IMR-90 (cell line): Measurements from ENCODE around the gene CLCN4. TPM values are rescaled to one million over a fixed set of nuclear protein-coding genes. Genes with fewer than 3 reads are reported as not detected.
A peak's percentile ranks its signal among the peaks of the same experiment; 100 is the strongest.

ENCODE experiments used
- ATAC-seq: fragments of 200-7000 bp; cut with Tn5 transposase; 2 replicates; pipeline ENCODE4 v1.9.1; 2020; ENCODE audit warnings: low read depth, mild to moderate bottlenecking, moderate library complexity
- BruUV-seq: library from RNA; stranded (reverse); fragments of 400-500 nt; replicated peaks from 2 replicates; lab custom pipeline; 2021; lab: Mats Ljungman, UMichigan
- CTCF ChIA-PET: fragments of 300-600 bp; formaldehyde crosslinking; extraction: SDS; loops from one replicate; lab custom pipeline; 2021; ENCODE audit warnings: antibody characterized with exemption; lab: Yijun Ruan, JAX
- POLR2A ChIA-PET: fragments of 300-600 bp; sonication (Branson Sonifier 250); formaldehyde crosslinking; loops from one replicate; lab custom pipeline; 2022; ENCODE audit warnings: antibody characterized with exemption; ENCODE audit not compliant: unreplicated experiment; lab: Charles Lee
- DNase-seq: peaks from one replicate; pipeline ENCODE4 v3.0.0; 2013
- H2AFZ ChIP-seq: replicated peaks from 2 replicates; pipeline ENCODE3; 2013; ENCODE audit warnings: low read length, mild to moderate bottlenecking; ENCODE audit not compliant: poor library complexity
- H2AK5ac ChIP-seq: 2 replicates; pipeline ENCODE4 v1.6.1; 2013; ENCODE audit warnings: low read depth, low read length, inconsistent platforms
- H2AK9ac ChIP-seq: replicated peaks from 2 replicates; pipeline ENCODE3; 2013; ENCODE audit warnings: mild to moderate bottlenecking, low read depth, low read length, moderate library complexity; ENCODE audit not compliant: poor library complexity
- H2BK120ac ChIP-seq: 2 replicates; pipeline ENCODE4 v1.6.1; 2013; ENCODE audit warnings: low read depth, low read length, inconsistent platforms
- H2BK15ac ChIP-seq: 3 replicates; pipeline ENCODE4 v1.6.1; 2013; ENCODE audit warnings: low read depth, low read length, inconsistent platforms
- H2BK20ac ChIP-seq: 2 replicates; pipeline ENCODE4 v1.6.1; 2013; ENCODE audit warnings: low read depth, mild to moderate bottlenecking, inconsistent platforms, low read length, moderate library complexity
- H2BK5ac ChIP-seq: 2 replicates; pipeline ENCODE4 v1.6.1; 2013; ENCODE audit warnings: mild to moderate bottlenecking, low read depth, low read length, inconsistent platforms; ENCODE audit not compliant: poor library complexity, severe bottlenecking
- H3K14ac ChIP-seq: replicated peaks from 2 replicates; pipeline ENCODE4 v1.6.1; 2013; ENCODE audit warnings: low read depth, low read length, inconsistent platforms
- H3K18ac ChIP-seq: 2 replicates; pipeline ENCODE4 v1.6.1; 2013; ENCODE audit warnings: low read depth, low read length, control low read depth
- H3K23ac ChIP-seq: 2 replicates; pipeline ENCODE4 v1.6.1; 2013; ENCODE audit warnings: low read depth, low read length, inconsistent platforms
- H3K27ac ChIP-seq: 2 replicates; pipeline ENCODE4 v1.5.1; 2013; ENCODE audit warnings: mild to moderate bottlenecking, control low read depth, low read length; ENCODE audit not compliant: insufficient read depth
- H3K27me3 ChIP-seq: 2 replicates; pipeline ENCODE4 v1.6.1; 2013; ENCODE audit warnings: low read length; ENCODE audit not compliant: control insufficient read depth, insufficient read depth
- H3K36me3 ChIP-seq: 2 replicates; pipeline ENCODE4 v1.6.1; 2013; ENCODE audit warnings: low read length, mixed read lengths; ENCODE audit not compliant: control insufficient read depth, insufficient read depth
- H3K4ac ChIP-seq: 2 replicates; pipeline ENCODE4 v1.6.1; 2013; ENCODE audit warnings: low read depth, low read length, inconsistent platforms
- H3K4me1 ChIP-seq: 2 replicates; pipeline ENCODE4 v1.6.1; 2013; ENCODE audit warnings: low read length, mixed read lengths; ENCODE audit not compliant: control insufficient read depth, insufficient read depth
- H3K4me2 ChIP-seq: 2 replicates; pipeline ENCODE4 v1.6.1; 2013; ENCODE audit warnings: low read depth, mild to moderate bottlenecking, control low read depth, low read length, moderate library complexity
- H3K4me3 ChIP-seq: 2 replicates; pipeline ENCODE4 v1.5.1; 2013; ENCODE audit warnings: low read depth, mild to moderate bottlenecking, control low read depth, low read length, moderate library complexity; ENCODE audit not compliant: insufficient read depth
- H3K56ac ChIP-seq: 2 replicates; pipeline ENCODE4 v1.6.1; 2013; ENCODE audit warnings: low read length, inconsistent platforms; ENCODE audit not compliant: insufficient read depth; ENCODE audit errors: extremely low read depth
- H3K79me1 ChIP-seq, 2 experiments: 2 replicates each; pipeline ENCODE4 v1.6.1; 2013; ENCODE audit warnings: low read length in 2 of 2, inconsistent platforms in 1 of 2, low read depth in 1 of 2
- H3K9ac ChIP-seq: 2 replicates; pipeline ENCODE4 v1.6.1; 2013; ENCODE audit warnings: low read depth, low read length, control low read depth
- H3K9me1 ChIP-seq: 2 replicates; pipeline ENCODE4 v1.6.1; 2013; ENCODE audit warnings: low read length, inconsistent platforms; ENCODE audit not compliant: insufficient read depth
- H3K9me3 ChIP-seq: 2 replicates; pipeline ENCODE4 v1.6.1; 2013; ENCODE audit warnings: low read length; ENCODE audit not compliant: control insufficient read depth, insufficient read depth
- H4K20me1 ChIP-seq: 2 replicates; pipeline ENCODE4 v1.6.1; 2013; ENCODE audit warnings: low read length, inconsistent platforms; ENCODE audit not compliant: insufficient read depth
- H4K5ac ChIP-seq: 2 replicates; pipeline ENCODE4 v1.6.1; 2013; ENCODE audit warnings: mild to moderate bottlenecking, low read depth, low read length, control low read depth
- H4K8ac ChIP-seq, 2 experiments: 2 replicates each; pipeline ENCODE4 v1.6.1; 2013; ENCODE audit warnings: low read depth in 2 of 2, low read length in 2 of 2, control low read depth in 1 of 2, inconsistent platforms in 1 of 2
- H4K91ac ChIP-seq: 2 replicates; pipeline ENCODE4 v1.6.1; 2013; ENCODE audit warnings: low read depth, low read length, inconsistent platforms; ENCODE audit not compliant: insufficient read depth
- BHLHE40 ChIP-seq: fragments of 150-350 bp; IDR thresholded peaks from 2 replicates; pipeline ENCODE4 v1.6.1; 2016; ENCODE audit warnings: mild to moderate bottlenecking, low read depth, low read length
- CEBPB ChIP-seq: IDR thresholded peaks from 2 replicates; pipeline ENCODE4 v1.6.1; 2012; ENCODE audit warnings: low read depth, low read length, improper control_type of control experiment
- CHD1 ChIP-seq: IDR thresholded peaks from 2 replicates; pipeline ENCODE4 v1.6.1; 2012; ENCODE audit warnings: low read depth, low read length, improper control_type of control experiment
- FOS ChIP-seq: fragments of 150-350 bp; IDR thresholded peaks from 2 replicates; pipeline ENCODE4 v1.6.1; 2016; ENCODE audit warnings: low read depth, low read length
- MAFK ChIP-seq: IDR thresholded peaks from 2 replicates; pipeline ENCODE4 v1.6.1; 2012; ENCODE audit warnings: low read depth, low read length, improper control_type of control experiment
- MAZ ChIP-seq: IDR thresholded peaks from 2 replicates; pipeline ENCODE4 v1.6.1; 2012; ENCODE audit warnings: low read depth, mild to moderate bottlenecking, low read length, improper control_type of control experiment, moderate library complexity, borderline replicate concordance
- MXI1 ChIP-seq: IDR thresholded peaks from 2 replicates; pipeline ENCODE4 v1.6.1; 2012; ENCODE audit warnings: low read depth, mild to moderate bottlenecking, low read length, moderate library complexity, borderline replicate concordance
- NFE2L2 ChIP-seq: fragments of 150-350 bp; IDR thresholded peaks from 2 replicates; pipeline ENCODE4 v1.6.1; 2016; ENCODE audit warnings: low read depth, mild to moderate bottlenecking, low read length
- POLR2A ChIP-seq: IDR thresholded peaks from 2 replicates; pipeline ENCODE4 v1.6.1; 2012; ENCODE audit warnings: mild to moderate bottlenecking, low read depth, low read length
- RAD21 ChIP-seq: IDR thresholded peaks from 2 replicates; pipeline ENCODE4 v1.6.1; 2012; ENCODE audit warnings: low read length, improper control_type of control experiment
- RCOR1 ChIP-seq: IDR thresholded peaks from 2 replicates; pipeline ENCODE4 v1.6.1; 2012; ENCODE audit warnings: mild to moderate bottlenecking, low read length, improper control_type of control experiment; ENCODE audit not compliant: insufficient replicate concordance
- RFX5 ChIP-seq: IDR thresholded peaks from 2 replicates; pipeline ENCODE4 v1.8.0; 2012; ENCODE audit warnings: low read depth, mild to moderate bottlenecking, low read length, moderate library complexity
- SMC3 ChIP-seq: fragments of 150-350 bp; IDR thresholded peaks from 2 replicates; pipeline ENCODE4 v1.6.1; 2016; ENCODE audit warnings: low read depth, mild to moderate bottlenecking, antibody characterized with exemption, low read length, moderate library complexity
- WGBS, 2 experiments: methylation state at CpG; one replicate each; pipeline versions ENCODE4 v1.1.5 to v1.1.7; 2013; ENCODE audit warnings: missing lambda C conversion rate in 2 of 2; ENCODE audit not compliant: insufficient read length in 1 of 2; ENCODE audit errors: extremely low coverage in 2 of 2; 5-methylcytosine and 5-hydroxymethylcytosine counted together
- dilution Hi-C: fragments of 300-500 bp; cut with HindIII; formaldehyde crosslinking; loops from one replicate; pipeline ENCODE4 v1.14.3; 2018; ENCODE audit warnings: low sequenced_read_pairs; ENCODE audit not compliant: unreplicated experiment
- in situ Hi-C: fragments of 300-500 bp; cut with MboI; formaldehyde crosslinking; loops from 3 replicates; pipeline ENCODE4 v1.14.3; 2019; ENCODE audit warnings: low sequenced_read_pairs, inconsistent platforms, mixed read lengths
- intact Hi-C: fragments of 100-400 bp; cut with micrococcal nuclease; formaldehyde crosslinking; loops from 2 replicates; pipeline ENCODE4 v1.10.0; 2022
- polyA plus RNA-seq, 3 experiments: library from polyadenylated mRNA; depleted of rRNA; stranded (reverse); fragments of >200 nt; gene quantifications; 2 replicates each; pipeline ENCODE4 v1.2.3, GENCODE V29; 2012; ENCODE audit warnings: low replicate concordance in 1 of 3
- total RNA-seq: library from RNA; depleted of rRNA; stranded (reverse); fragments of >200 nt; gene quantifications from 2 replicates; pipeline ENCODE4 v1.2.3, GENCODE V29; 2012
- TF ChIP-seq, protein P1 (sequence below): fragments of 150-350 bp; IDR thresholded peaks from 2 replicates; pipeline ENCODE4 v1.6.1; 2017; ENCODE audit warnings: mild to moderate bottlenecking, antibody characterized with exemption, low read length, low read depth
- TF ChIP-seq, protein P2 (sequence below): fragments of 150-350 bp; IDR thresholded peaks from 2 replicates; pipeline ENCODE4 v1.6.1; 2016; ENCODE audit warnings: low read depth, mild to moderate bottlenecking, low read length, moderate library complexity, borderline replicate concordance
- TF ChIP-seq, protein P3 (sequence below): conservative IDR thresholded peaks from 2 replicates; pipeline ENCODE4 v1.5.1; 2012; ENCODE audit warnings: mild to moderate bottlenecking, low read depth, low read length, improper control_type of control experiment

CLCN4 gene
- total and polyA plus RNA-seq, 2 of the 4 experiments (the other 2 are of a cell fraction): 2.2 to 4.5 TPM

DNA sequence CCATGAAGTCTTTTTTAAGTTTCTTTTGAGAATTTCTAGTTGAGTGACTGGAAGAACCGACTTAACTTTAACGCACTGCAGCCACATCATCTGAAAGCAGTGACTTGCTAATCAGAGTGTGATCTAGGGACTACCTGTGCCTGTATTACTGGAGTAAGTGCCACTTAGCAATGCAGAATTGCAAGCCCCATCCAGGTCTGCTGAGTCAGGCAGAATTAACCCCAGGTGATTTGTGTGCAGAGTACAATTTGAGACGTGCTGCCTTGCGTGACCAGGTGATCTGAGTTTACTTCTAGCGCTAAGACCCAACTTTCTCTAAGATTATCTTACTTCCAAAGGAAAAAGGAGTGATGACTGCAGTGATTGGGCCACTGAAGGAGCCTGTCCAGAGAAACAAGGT, 85.3 kb downstream of the CLCN4 start:
- TF ChIP-seq RFX5: no peak
- TF ChIP-seq MXI1: no peak
- no peak for TF ChIP-seq MAFK
- TF ChIP-seq RCOR1: no peak
- no peak for TF ChIP-seq POLR2A
- TF ChIP-seq RAD21: no peak
- TF ChIP-seq NFE2L2: no peak
- TF ChIP-seq, protein P1, sequence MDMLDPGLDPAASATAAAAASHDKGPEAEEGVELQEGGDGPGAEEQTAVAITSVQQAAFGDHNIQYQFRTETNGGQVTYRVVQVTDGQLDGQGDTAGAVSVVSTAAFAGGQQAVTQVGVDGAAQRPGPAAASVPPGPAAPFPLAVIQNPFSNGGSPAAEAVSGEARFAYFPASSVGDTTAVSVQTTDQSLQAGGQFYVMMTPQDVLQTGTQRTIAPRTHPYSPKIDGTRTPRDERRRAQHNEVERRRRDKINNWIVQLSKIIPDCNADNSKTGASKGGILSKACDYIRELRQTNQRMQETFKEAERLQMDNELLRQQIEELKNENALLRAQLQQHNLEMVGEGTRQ: no peak
- TF ChIP-seq, protein P2, sequence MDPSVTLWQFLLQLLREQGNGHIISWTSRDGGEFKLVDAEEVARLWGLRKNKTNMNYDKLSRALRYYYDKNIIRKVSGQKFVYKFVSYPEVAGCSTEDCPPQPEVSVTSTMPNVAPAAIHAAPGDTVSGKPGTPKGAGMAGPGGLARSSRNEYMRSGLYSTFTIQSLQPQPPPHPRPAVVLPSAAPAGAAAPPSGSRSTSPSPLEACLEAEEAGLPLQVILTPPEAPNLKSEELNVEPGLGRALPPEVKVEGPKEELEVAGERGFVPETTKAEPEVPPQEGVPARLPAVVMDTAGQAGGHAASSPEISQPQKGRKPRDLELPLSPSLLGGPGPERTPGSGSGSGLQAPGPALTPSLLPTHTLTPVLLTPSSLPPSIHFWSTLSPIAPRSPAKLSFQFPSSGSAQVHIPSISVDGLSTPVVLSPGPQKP: no peak
- TF ChIP-seq CHD1: no peak
- TF ChIP-seq CEBPB: no peak
- TF ChIP-seq, protein P3, sequence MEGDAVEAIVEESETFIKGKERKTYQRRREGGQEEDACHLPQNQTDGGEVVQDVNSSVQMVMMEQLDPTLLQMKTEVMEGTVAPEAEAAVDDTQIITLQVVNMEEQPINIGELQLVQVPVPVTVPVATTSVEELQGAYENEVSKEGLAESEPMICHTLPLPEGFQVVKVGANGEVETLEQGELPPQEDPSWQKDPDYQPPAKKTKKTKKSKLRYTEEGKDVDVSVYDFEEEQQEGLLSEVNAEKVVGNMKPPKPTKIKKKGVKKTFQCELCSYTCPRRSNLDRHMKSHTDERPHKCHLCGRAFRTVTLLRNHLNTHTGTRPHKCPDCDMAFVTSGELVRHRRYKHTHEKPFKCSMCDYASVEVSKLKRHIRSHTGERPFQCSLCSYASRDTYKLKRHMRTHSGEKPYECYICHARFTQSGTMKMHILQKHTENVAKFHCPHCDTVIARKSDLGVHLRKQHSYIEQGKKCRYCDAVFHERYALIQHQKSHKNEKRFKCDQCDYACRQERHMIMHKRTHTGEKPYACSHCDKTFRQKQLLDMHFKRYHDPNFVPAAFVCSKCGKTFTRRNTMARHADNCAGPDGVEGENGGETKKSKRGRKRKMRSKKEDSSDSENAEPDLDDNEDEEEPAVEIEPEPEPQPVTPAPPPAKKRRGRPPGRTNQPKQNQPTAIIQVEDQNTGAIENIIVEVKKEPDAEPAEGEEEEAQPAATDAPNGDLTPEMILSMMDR: no peak
- TF ChIP-seq BHLHE40: no peak
- no peak for TF ChIP-seq MAZ
- TF ChIP-seq SMC3: no peak
- TF ChIP-seq FOS: no peak
- no TSS peak for BruUV-seq
- Histone ChIP-seq H4K8ac (no peak overlapping the region), H2BK20ac (peak overlapping the region; percentile 59), H4K20me1 (no peaks in the 10 kb centered on the region), H2AK9ac (no peak overlapping the region), H3K36me3 (no peaks in the 10 kb centered on the region), H2BK120ac (no peak overlapping the region), H3K4me2 (no peak overlapping the region), H3K56ac (no peak overlapping the region), H3K4ac (peak overlapping the region; percentile 30; the same call in 1 of the 2 replicates), H3K4me1 (peaks cover 7% of the 10 kb centered on the region; the same call in 1 of the 2 replicates), H3K18ac (peak overlapping the region; percentile 38; the same call in 1 of the 2 replicates), H4K5ac (0 out of 2 replicates have a peak overlapping the region, but pooled peaks have one; percentile 13), H3K79me1 (no peaks in the 10 kb centered on the region), H4K91ac (peak overlapping the region; percentile 25; the same call in 1 of the 2 replicates), H3K14ac (no peak overlapping the region), H3K9ac (no peak overlapping the region), H3K23ac (no peak overlapping the region), H2AFZ (no peak overlapping the region), H2BK5ac (no peak overlapping the region), H3K9me3 (no peaks in the 10 kb centered on the region), H3K9me1 (peaks cover 4% of the 10 kb centered on the region; the same call in 1 of the 2 replicates), H3K27me3 (no peaks in the 10 kb centered on the region), H2AK5ac (0 out of 2 replicates have a peak overlapping the region, but pooled peaks have one; percentile 30), H2BK15ac (peak overlapping the region; percentile 67; the same call in 1 of the 3 replicates), H3K4me3 (no peak overlapping the region), H3K27ac (no peak overlapping the region)
- intact Hi-C loops: no loop called here
- no peak for DNase-seq
- ATAC-seq: no peak
- 100% methylated on average over 1 of the region's 5 CpGs; no CpG with 5 or more reads in 1 of the 2 experiments for WGBS, 2 experiments
- in situ Hi-C loops: no loop called here
- ChIA-PET CTCF (no interaction called here), POLR2A (no interaction called here)
- dilution Hi-C loops: no loop called here
